Measurements from ENCODE around the gene ZBTB43.
"Not testable (repeated sequence)": the region's sequence is repeated elsewhere in the genome, so short reads cannot be mapped to it uniquely, and the experiment has no call there.

ZBTB43 gene

DNA sequence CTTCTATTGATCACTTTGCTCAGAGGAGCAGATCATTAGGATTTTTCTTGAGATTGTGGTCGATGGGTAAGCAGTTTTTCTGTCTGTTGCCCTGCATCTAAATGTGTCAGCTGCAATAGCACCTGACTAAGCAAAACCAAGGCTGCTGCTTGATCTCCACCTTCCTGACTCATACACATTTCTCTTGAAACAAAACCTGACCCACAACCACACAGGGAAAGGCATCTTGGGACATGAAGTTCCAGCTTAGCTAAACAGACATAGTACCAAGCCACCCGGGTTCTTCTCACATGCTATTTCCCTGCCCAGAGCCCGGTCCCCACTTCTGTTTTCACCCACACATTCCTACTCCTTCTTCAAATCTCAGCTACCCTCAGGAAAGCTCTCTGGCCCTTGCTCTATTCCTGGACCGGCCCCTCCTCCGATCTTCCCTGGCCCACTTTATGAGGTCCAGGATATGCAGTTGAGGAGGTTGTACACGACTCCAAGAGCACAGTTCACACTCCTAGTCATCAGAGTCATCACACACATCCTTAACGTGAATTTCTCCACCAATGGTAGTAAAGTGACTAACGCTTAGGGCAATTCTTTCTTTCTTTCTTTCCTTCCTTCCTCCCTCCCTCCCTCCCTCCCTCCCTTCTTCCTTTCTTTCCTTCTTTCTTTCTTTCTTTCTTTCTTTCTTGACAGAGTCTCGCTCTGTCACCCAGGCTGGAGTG, 16.0 kb upstream of the ZBTB43 start:
- no peak for DNase-seq
- in situ Hi-C loops (cut with HindIII; ENCODE audit: low pct_ligation_motif_present, low pct_unique_long_range_greater_than_20kb, low sequenced_read_pairs): no loop called here

DNA sequence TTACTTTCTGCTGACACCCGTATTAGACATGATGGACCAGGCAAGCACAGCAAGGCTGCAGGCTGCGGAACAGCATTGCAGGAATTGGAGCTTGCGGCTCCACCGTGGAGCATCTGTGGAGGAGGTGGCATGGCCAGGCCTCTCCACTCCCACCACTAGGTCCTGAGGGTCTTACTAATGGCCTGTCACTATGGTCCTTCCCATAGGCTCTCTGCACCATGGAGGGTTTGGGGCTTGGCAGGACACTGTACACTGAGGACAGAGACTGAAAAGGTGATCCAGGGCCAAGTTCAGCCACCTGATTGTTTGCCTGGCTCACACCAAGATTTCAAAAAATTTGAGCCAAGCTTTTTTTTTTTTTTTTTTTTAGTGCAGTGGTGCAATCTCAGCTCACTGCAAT, 14.3 kb upstream of the ZBTB43 start:
- in situ Hi-C loops (cut with HindIII; ENCODE audit: low pct_ligation_motif_present, low pct_unique_long_range_greater_than_20kb, low sequenced_read_pairs): no loop called here
- no peak for DNase-seq

DNA sequence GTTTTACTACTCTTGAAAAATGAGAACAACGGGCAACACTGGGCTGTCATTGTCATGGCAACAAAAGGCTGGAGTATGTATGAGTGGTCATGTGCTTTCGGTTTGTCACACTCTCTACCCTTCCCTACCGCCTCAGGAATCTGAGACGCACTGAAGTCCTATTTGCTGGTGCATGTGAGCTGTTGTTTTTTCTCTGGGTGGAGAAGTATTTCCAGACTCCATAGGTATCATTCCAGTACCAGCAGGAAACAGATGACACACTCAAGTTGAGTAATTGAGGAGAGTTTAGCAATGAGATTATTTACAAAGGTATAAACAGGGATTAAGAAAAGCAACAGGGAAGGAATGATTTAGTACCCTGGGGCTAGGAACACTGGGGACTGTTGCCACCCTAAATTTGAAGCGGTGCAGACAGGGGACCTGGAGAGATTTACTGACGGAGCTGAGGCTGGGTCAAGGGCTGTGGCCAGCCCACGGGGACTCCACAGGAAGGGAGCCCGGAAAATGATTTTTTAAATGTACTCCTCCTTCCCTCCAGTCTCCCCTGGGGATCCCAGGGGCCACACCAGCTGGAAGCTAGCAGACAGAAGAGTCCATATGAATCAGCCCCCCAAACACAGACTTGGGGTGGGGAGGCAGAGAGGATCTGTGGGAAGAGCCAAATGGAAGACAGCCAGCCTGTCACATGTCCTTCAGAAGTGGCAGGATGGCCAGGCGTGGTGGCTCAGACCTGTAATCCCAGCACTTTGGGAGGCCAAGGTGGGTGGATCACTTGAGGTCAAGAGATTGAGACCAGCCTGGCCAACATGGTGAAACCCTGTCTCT, 13.2 kb upstream of the ZBTB43 start:
- in situ Hi-C loops (cut with HindIII; ENCODE audit: low pct_ligation_motif_present, low pct_unique_long_range_greater_than_20kb, low sequenced_read_pairs): no loop called here
- no peak for DNase-seq

DNA sequence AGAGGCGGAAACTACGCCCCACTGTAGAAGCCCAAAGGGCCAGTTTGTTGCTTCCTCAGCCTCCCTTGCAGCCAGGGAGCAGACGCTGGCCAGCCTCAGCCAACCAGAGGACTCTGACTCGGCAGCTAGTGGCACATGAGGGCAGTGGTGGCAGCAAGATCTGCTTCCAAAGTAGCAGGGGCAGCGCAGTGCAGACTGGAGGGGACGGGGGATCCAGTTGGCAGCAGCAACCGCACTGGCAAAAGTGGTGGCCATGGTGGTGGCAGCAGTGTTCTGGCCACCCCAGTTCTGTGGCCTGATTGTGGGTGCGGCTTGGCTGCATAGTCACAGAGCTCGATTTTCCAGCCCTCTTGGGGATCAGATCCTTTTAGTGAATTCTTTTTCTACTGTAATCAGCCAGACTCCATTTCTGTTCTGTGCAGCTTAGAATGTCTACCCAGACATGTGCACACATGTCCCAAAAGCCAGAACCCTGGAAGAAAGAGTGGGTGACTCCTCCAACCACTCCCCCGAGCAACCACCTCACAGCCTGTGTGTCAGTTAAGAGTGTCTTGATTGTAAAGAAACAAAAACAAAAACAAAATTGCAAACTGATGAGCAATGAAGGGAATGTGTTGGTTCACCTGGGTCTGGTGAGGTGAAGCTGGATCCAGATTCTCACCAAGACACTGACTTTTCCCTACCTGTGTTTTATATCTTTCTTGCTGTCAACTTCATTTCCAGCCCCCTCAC, 11.0 kb upstream of the ZBTB43 start:
- no peak for DNase-seq
- in situ Hi-C loops (cut with HindIII; ENCODE audit: low pct_ligation_motif_present, low pct_unique_long_range_greater_than_20kb, low sequenced_read_pairs): no loop called here

DNA sequence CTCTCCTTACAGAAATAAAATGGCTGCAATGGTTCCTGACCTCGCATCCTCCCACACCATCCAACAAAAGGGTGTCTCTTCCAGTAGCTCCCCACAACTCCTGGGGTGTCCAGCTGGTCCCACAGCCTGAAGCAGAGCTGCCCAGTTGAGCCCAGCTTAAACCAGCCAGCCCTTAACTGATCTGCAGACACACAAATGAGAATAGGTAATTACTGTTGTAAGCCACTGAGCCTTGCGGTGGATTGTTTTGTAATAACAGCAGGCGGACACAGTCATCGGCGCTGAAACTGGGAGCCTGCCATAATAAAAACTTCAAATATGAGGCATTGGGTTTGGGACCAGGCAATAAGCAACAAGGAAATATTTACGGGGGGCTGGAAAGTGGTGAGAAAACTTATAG, 10.4 kb upstream of the ZBTB43 start:
- DNase-seq: no peak
- in situ Hi-C loops (cut with HindIII; ENCODE audit: low pct_ligation_motif_present, low pct_unique_long_range_greater_than_20kb, low sequenced_read_pairs): no loop called here

DNA sequence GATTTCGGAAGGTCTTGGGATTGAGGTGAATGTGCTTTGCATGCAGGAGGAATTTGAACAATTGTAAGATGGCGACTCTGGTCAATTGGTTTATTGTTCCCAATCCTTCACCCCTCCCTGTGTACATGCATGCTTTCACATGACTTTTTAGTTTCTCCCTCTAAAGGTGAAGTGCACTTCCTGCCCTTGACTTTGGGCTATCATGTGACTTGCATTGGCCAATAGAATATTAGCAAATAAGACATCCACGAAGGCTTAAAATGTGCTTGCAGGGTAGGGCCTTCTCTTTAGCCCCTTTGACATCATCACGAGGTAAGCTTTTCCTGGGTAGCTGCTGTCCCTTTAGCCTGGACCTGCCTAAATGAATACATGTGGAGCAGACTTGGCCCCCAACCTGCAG, 8.1 kb upstream of the ZBTB43 start:
- no peak for DNase-seq
- in situ Hi-C loops (cut with HindIII; ENCODE audit: low pct_ligation_motif_present, low pct_unique_long_range_greater_than_20kb, low sequenced_read_pairs): no loop called here

DNA sequence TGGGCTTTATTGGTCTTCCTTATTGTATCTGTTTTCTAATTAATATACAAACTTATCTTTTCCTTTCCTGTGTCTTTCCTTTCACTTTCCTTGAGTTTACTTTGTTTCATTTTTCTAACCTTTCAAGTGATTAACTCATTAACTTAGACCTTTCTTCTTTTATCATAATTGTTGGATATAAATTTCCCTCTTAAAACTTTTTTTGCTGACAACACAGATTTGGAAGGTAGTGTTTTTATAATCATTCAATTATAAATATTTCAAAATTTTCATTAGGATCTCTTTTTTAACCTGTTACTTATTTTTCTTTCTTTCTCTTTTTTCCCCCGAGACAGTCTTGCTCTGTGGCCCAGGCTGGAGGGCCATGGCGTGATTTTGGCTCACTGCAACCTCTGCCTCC, 6.9 kb upstream of the ZBTB43 start:
- DNase-seq: no peak
- in situ Hi-C loops (cut with HindIII; ENCODE audit: low pct_ligation_motif_present, low pct_unique_long_range_greater_than_20kb, low sequenced_read_pairs): no loop called here

DNA sequence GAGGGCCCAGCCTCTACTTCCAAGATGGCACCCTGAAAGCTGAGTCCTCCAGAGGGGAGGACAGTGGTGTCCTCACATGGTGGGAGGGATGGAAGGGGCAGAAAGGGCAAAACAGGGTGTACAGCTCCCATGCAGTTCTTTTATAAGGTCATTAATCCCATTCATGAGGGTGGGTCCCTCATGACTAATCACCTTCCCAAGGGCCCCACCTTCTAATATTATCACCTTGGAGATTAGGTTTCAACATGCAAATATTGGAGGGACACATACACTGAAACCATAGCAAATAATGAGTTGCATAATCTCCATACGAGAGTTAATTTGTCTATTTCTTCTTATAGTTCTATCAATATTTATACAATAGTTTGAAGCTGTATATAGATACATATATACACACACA, 5.8 kb upstream of the ZBTB43 start:
- DNase-seq: no peak
- in situ Hi-C loops (cut with HindIII; ENCODE audit: low pct_ligation_motif_present, low pct_unique_long_range_greater_than_20kb, low sequenced_read_pairs): no loop called here

DNA sequence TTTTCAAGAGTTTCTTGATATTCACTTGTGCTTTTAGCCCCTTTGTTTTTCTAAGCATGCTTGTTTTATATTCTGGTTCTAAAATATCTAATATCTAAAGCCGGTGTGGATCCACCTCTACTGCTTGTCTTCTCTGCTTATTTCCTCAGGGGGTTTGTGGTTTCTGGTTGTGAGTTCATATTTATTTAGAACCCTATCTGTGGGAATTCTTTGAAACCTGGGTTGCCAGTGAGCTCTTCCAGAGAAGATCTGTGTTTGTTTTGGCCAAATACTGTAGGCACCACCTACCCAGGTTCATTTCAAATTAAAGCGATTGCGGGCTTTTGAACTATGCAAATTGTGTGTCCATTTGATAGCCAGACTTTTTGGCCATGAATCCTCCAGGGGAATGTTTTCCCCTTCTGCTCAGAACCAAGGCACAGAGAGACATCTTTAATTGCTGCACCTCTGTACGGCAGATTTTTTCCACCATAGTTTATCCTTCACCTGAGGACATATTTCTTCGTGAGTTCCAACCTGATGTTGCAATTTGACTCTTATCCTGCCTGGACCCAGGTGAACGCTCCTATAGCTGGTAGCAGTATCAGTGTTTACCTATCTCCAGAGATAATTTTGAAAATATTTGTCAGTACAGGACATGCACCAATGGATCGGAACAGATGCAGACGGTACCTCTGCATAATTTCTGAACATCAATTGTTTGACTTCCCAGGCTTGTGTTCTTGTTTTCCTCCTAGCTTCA, 2.4 kb upstream of the ZBTB43 start:
- no peak for DNase-seq
- in situ Hi-C loops (cut with HindIII; ENCODE audit: low pct_ligation_motif_present, low pct_unique_long_range_greater_than_20kb, low sequenced_read_pairs): no loop called here

DNA sequence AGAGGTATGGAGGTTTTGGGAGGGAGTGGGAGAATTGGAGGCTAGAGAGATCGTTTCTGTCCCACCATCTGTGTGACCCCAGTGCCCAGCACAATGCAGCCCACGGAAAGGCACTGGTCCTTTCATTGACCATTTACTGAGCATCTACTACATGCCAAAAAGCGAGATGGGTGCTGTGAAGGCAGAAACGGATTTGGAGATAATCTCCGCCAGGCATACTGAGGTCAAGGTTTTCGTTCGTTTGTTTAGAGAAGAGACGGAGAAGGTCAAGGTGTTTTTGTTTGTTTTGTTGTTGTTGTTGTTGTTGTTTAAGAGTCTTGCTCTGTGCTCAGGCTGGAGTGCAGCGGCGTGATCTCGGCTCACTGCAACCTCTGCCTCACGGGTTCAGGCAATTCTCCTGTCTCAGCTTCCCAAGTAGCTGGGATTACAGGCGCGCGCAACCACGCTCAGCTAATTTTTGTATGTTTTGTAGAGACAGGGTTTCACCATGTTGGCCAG, 593 bp upstream of the ZBTB43 start:
- in situ Hi-C loops (cut with HindIII; ENCODE audit: low pct_ligation_motif_present, low pct_unique_long_range_greater_than_20kb, low sequenced_read_pairs): no loop called here
- DNase-seq: no peak

DNA sequence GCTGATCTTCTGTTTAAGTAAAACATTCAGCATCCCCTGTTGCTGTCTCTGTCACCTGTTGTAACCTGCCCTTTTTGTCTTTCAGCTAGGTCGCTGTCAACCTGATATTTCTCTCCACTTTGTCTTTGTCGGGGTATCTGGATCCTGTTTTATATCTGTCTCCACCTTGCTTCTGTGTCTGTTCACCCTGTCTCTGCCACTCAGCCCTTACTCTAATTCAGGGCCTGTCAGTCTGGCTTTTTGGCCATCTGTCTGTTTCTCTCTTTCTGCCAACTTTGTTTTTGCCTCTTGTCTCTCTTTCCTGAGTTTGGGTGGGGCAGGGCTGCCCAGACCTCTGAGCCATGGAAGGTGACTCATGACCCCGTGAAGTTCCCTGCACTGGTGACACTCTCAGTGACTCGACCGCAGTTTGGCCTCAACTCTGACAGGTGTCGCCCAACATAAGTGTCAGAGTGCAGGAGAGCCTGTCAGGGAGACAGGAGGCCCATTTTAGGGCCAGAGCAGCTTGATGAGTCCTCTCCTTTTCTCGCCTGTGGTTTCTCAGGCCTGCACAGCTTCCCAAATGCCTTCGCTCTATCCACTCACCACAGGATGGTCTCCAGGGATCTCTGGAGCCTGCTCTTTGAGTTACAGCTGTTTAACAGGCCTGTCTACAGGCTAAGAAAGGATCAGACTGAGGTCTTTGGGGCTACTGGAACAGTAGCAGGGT, 868 bp downstream of the ZBTB43 start:
- DNase-seq: peak; percentile 45
- in situ Hi-C loops (cut with HindIII; ENCODE audit: low pct_ligation_motif_present, low pct_unique_long_range_greater_than_20kb, low sequenced_read_pairs): no loop called here

DNA sequence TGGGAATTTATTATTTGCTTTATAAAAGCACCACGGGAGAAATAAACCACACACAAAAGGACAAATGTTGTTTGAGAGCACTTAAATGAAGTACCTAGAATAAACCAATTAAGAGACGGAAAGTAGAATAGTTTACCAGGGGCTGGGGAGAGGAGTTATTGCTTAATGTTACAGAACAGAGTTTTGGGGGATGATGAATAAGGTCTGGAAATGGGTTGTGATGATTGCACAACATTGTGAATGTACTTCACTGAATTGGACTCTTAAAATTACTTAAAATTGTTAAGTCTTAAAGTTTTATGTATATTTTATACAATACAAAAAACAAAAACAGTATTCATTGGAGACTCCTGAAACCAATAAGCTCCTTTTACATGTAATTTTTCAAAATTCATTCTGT, 1.5 kb downstream of the ZBTB43 start:
- DNase-seq: no peak
- in situ Hi-C loops (cut with HindIII; ENCODE audit: low pct_ligation_motif_present, low pct_unique_long_range_greater_than_20kb, low sequenced_read_pairs): no loop called here

DNA sequence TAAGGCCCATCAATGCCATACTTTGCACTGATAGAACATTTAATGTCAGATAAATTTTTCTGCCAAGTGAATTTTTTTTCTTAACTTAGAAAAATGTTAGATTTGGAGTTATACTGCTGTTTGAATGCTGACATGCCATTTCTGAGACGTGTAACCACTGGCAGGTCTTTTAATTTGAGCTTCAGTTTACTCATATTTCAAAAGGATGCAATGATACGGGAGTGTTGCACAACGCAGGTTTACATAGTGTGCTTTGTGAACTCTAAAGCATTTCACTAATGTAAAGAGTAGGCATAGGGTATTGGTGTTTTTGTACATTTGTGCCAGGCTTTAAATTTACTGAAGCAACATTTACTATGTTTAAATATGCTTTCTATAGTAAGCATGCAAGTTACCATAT, 4.2 kb downstream of the ZBTB43 start:
- in situ Hi-C loops (cut with HindIII; ENCODE audit: low pct_ligation_motif_present, low pct_unique_long_range_greater_than_20kb, low sequenced_read_pairs): no loop called here
- DNase-seq: no peak

DNA sequence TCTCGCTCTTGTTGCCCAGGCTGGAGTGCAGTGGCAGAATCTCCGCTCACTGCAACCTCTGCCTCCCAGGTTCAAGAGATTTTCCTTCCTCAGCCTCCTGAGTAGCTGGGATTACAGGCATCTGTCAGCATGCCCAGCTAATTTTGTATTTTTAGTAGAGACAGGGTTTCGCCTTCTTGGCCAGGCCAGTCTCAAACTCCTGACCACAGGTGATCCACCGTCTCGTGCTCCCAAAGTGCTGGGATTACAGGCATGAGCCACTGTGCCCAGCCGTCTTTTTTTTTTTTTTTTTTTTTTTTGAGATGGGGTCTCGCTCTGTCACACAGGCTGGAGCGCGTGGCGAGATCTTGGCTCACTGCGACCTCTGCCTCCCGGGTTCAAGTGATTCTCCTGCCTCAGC, 5.4 kb downstream of the ZBTB43 start:
- in situ Hi-C loops (cut with HindIII; ENCODE audit: low pct_ligation_motif_present, low pct_unique_long_range_greater_than_20kb, low sequenced_read_pairs); DNase-seq: not testable (repeated sequence)

DNA sequence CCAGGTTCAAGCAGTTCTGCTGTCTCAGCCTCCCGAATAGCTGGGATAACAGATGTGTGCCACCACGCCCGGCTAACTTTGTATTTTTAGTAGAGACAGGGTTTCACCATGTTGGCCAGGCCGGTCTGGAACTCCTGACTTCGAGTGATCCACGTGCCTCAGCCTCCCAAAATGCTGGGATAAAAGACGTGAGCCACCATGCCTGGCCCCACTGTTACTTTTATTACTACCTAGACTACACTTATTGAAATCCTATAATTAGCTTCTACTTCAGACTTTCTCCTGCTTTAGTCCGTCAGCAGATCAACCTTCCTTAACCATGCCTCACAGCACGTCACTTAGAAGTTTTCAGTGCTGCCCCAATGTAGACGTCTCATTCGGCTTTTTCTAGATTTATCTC, 8.2 kb downstream of the ZBTB43 start:
- in situ Hi-C loops (cut with HindIII; ENCODE audit: low pct_ligation_motif_present, low pct_unique_long_range_greater_than_20kb, low sequenced_read_pairs): no loop called here

DNA sequence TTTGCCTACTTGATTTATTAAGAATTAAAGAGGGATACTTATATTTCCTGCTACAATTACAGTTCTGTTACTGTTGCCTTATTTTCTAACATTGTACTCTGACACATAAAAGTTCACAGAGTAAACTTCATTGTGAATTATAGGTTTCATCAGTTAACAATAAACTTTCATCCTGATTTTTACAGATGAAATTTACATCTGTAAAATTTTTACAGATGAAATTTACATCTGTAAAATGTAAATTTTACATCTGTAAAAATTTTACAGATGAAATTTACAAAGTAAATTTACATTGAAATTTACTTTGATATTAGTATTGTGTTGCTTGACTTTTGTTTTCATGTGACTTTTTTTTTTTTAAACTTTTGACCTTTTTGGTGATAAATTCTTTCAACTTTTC, 9.3 kb downstream of the ZBTB43 start:
- in situ Hi-C loops (cut with HindIII; ENCODE audit: low pct_ligation_motif_present, low pct_unique_long_range_greater_than_20kb, low sequenced_read_pairs): no loop called here

More for the DNA sequence above, 8.2 kb downstream of the ZBTB43 start:
- no peak for DNase-seq

DNA sequence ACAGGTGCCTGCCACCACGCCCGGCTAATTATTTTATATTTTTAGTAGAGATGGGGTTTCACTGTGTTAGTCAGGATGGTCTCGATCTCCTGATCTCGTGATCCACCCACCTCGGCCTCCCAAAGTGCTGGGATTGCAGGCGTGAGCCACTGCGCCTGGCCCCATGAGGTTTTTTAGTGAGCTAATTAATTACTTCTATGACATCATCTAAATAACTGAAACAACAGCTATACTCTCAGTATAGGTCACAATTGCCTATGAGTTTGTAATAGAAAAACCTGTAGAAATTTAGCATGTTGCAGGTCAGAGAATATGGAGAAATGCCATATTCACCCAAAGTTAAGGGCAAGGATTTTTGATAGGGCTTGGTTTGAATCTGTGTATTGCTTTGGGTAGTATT, 12.8 kb downstream of the ZBTB43 start:
- DNase-seq; in situ Hi-C loops (cut with HindIII; ENCODE audit: low pct_ligation_motif_present, low pct_unique_long_range_greater_than_20kb, low sequenced_read_pairs): not testable (repeated sequence)

More for the DNA sequence above, 9.3 kb downstream of the ZBTB43 start:
- no peak for DNase-seq

DNA sequence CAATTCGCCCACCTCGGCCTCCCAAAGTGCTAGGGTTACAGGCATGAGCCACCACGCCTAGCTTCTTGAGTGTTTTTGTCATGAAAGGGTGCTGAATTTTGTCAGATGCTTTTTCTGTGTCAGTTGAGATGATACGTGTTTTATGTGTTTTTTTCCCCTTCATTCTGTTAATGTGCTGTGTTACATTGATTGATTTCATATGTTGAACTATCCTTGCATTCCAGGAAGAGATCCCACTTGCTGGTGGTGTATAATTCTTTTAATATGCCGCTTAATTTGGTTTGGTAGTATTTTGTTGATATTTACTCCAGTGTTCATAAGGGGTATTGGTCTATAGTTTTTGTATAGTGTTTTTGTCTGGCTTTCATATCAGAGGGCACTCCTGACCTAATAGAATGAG, 13.6 kb downstream of the ZBTB43 start:
- in situ Hi-C loops (cut with HindIII; ENCODE audit: low pct_ligation_motif_present, low pct_unique_long_range_greater_than_20kb, low sequenced_read_pairs): no loop called here
- DNase-seq: no peak
